ENCODE measurements around the gene MCTP1. TPM values are rescaled to one million over a fixed set of nuclear protein-coding genes. Genes with fewer than 3 reads are reported as not detected.

Gene MCTP1
- polyA plus RNA-seq, 1 donor from 2014 or later: 1.9 TPM

GRCh38 chr5:95274011-95274410 is 10.9 kb downstream of the MCTP1 start:
- H3K36me3 ChIP-seq (ENCODE audit: insufficient read depth, low read length): no peaks in the 10 kb centered on the region
- H3K9me3 ChIP-seq (ENCODE audit: low read length): no peaks in the 10 kb centered on the region
- no peaks in the 10 kb centered on the region for H4K20me1 ChIP-seq (ENCODE audit: insufficient read depth)
- H3K27me3 ChIP-seq (ENCODE audit: insufficient read depth, low read depth, low read length): no peaks in the 10 kb centered on the region
- no peak overlapping the region for H2AFZ ChIP-seq (ENCODE audit: low read depth, low read length)
- H3F3A ChIP-seq (ENCODE audit: insufficient read depth, low read length, poor library complexity, severe bottlenecking): no peaks in the 10 kb centered on the region
- H3K79me2 ChIP-seq (replicated peaks; ENCODE audit: insufficient read depth, low read length): no peaks in the 10 kb centered on the region
- no peak overlapping the region for H3K27ac ChIP-seq (ENCODE audit: low read length)
- no peaks in the 10 kb centered on the region for H3K9me2 ChIP-seq (ENCODE audit: insufficient read depth, low read length)
- no peak overlapping the region for H3K4me2 ChIP-seq (ENCODE audit: low read length)
- no peak overlapping the region for H3K4me3 ChIP-seq (ENCODE audit: low read length)
- no peak overlapping the region for H3K9ac ChIP-seq (ENCODE audit: low read length)
- TF ChIP-seq SMC3 (conservative IDR thresholded peaks at IDR 0.05; ENCODE audit: poor library complexity) (no peak), POLR2AphosphoS5 (IDR thresholded peaks at IDR 0.05) (no peak), RAD21 (conservative IDR thresholded peaks at IDR 0.05) (no peak), REST (IDR thresholded peaks at IDR 0.05; ENCODE audit: borderline replicate concordance) (no peak), EP300 (conservative IDR thresholded peaks at IDR 0.05; ENCODE audit: poor library complexity, severe bottlenecking) (no peak), EZH2 (IDR thresholded peaks at IDR 0.05; ENCODE audit: borderline replicate concordance, insufficient read depth, low read length, poor library complexity, severe bottlenecking) (no peak), MXI1 (conservative IDR thresholded peaks at IDR 0.05; ENCODE audit: poor library complexity, severe bottlenecking) (no peak), TAF1 (IDR thresholded peaks at IDR 0.05; ENCODE audit: low read depth) (no peak), CTCF (IDR thresholded peaks at IDR 0.05; ENCODE audit: poor library complexity, severe bottlenecking) (no peak)

GRCh38 chr5:95272316-95272929 is 12.5 kb downstream of the MCTP1 start:
- Histone ChIP-seq H3K4me3 (ENCODE audit: low read length) (no peak overlapping the region), H3K79me2 (replicated peaks; ENCODE audit: insufficient read depth, low read length) (no peaks in the 10 kb centered on the region)

More at GRCh38 chr5:95272316-95272929, 12.5 kb downstream of the MCTP1 start:
- H3K27me3 ChIP-seq (ENCODE audit: insufficient read depth, low read depth, low read length): no peaks in the 10 kb centered on the region
- H3K9ac ChIP-seq (ENCODE audit: low read length): no peak overlapping the region
- H3K9me3 ChIP-seq (ENCODE audit: low read length): no peaks in the 10 kb centered on the region
- no peak overlapping the region for H3K4me2 ChIP-seq (ENCODE audit: low read length)
- no peak overlapping the region for H2AFZ ChIP-seq (ENCODE audit: low read depth, low read length)
- H3K9me2 ChIP-seq (ENCODE audit: insufficient read depth, low read length): no peaks in the 10 kb centered on the region
- no peaks in the 10 kb centered on the region for H3F3A ChIP-seq (ENCODE audit: insufficient read depth, low read length, poor library complexity, severe bottlenecking)
- no peaks in the 10 kb centered on the region for H3K36me3 ChIP-seq (ENCODE audit: insufficient read depth, low read length)
- TF ChIP-seq MXI1 (conservative IDR thresholded peaks at IDR 0.05; ENCODE audit: poor library complexity, severe bottlenecking) (no peak), CTCF (IDR thresholded peaks at IDR 0.05; ENCODE audit: poor library complexity, severe bottlenecking) (no peak), SMC3 (conservative IDR thresholded peaks at IDR 0.05; ENCODE audit: poor library complexity) (no peak), TAF1 (IDR thresholded peaks at IDR 0.05; ENCODE audit: low read depth) (no peak), RAD21 (conservative IDR thresholded peaks at IDR 0.05) (no peak), EZH2 (IDR thresholded peaks at IDR 0.05; ENCODE audit: borderline replicate concordance, insufficient read depth, low read length, poor library complexity, severe bottlenecking) (no peak), REST (IDR thresholded peaks at IDR 0.05; ENCODE audit: borderline replicate concordance) (no peak), POLR2AphosphoS5 (IDR thresholded peaks at IDR 0.05) (no peak), EP300 (conservative IDR thresholded peaks at IDR 0.05; ENCODE audit: poor library complexity, severe bottlenecking) (no peak)
- no peak overlapping the region for H3K27ac ChIP-seq (ENCODE audit: low read length)
- no peaks in the 10 kb centered on the region for H4K20me1 ChIP-seq (ENCODE audit: insufficient read depth)

Data from neural cell (in vitro differentiated cells).